SK-N-SH (cell line): Measurements from ENCODE around the gene ANGPTL8. TPM values are rescaled to one million over a fixed set of nuclear protein-coding genes. Genes with fewer than 3 reads are reported as not detected.

Source experiments
- CTCF ChIA-PET: fragments of 300-600, 350-600 bp; formaldehyde crosslinking; extraction: SDS; loops from one replicate; lab custom pipeline; 2021; lab: Yijun Ruan, JAX
- POLR2A ChIA-PET: fragments of 350-600 bp; sonication (Branson Sonifier 250); formaldehyde crosslinking; extraction: SDS; loops from one replicate; lab custom pipeline; 2020; ENCODE audit warnings: antibody characterized with exemption, inconsistent platforms; lab: Yijun Ruan, JAX
- DNase-seq: peaks from one replicate; pipeline ENCODE4 v3.0.0; 2012
- H2AFZ ChIP-seq: fragments of 200-600 bp; sonication (generic); 2 replicates; pipeline ENCODE4 v1.8.1; 2016; ENCODE audit warnings: antibody characterized with exemption, mild to moderate bottlenecking, low read depth
- H3F3A ChIP-seq: fragments of 200-600 bp; sonication (generic); replicated peaks from 2 replicates; pipeline ENCODE3; 2016; ENCODE audit warnings: antibody characterized with exemption, mild to moderate bottlenecking; ENCODE audit not compliant: insufficient read depth
- H3K27ac ChIP-seq, 2 experiments: fragments of 200-500 bp in 1 of 2; fragments of 200-600 bp in 1 of 2; sonication (Bioruptor generic) in 1 of 2; sonication (generic), shearing (Covaris generic) in 1 of 2; 2 replicates each; pipeline versions ENCODE4 v1.5.1 to v1.6.1; 2014 to 2016; ENCODE audit warnings: low read depth in 2 of 2, inconsistent platforms in 1 of 2, low read length in 1 of 2, mild to moderate bottlenecking in 1 of 2, mixed read lengths in 1 of 2
- H3K27me3 ChIP-seq: fragments of 200-600 bp; sonication (generic), shearing (Covaris generic); 2 replicates; pipeline ENCODE4 v1.6.1; 2016; ENCODE audit warnings: mixed run types; ENCODE audit not compliant: insufficient read depth
- H3K36me3 ChIP-seq, 2 experiments: fragments of 200-500 bp in 1 of 2; fragments of 200-600 bp in 1 of 2; sonication (Bioruptor generic) in 1 of 2; sonication (generic) in 1 of 2; replicated peaks in 1 of 2; 2 replicates each; pipeline versions ENCODE3 to v1.5.1; 2014 to 2016; ENCODE audit warnings: low read length in 1 of 2, mild to moderate bottlenecking in 1 of 2; ENCODE audit not compliant: insufficient read depth in 2 of 2, control insufficient read depth in 1 of 2
- H3K4me1 ChIP-seq, 2 experiments: fragments of 200-500 bp in 1 of 2; fragments of 200-600 bp in 1 of 2; sonication (Bioruptor generic) in 1 of 2; sonication (generic), shearing (Covaris generic) in 1 of 2; 2 replicates each; pipeline versions ENCODE4 v1.5.1 to v1.6.1; 2014 to 2016; ENCODE audit warnings: low read depth in 1 of 2, low read length in 1 of 2, mixed run types in 1 of 2; ENCODE audit not compliant: insufficient read depth in 2 of 2, control insufficient read depth in 1 of 2
- H3K4me2 ChIP-seq: fragments of 200-600 bp; sonication (generic), shearing (Covaris generic); 2 replicates; pipeline ENCODE4 v1.6.1; 2017; ENCODE audit warnings: mixed run types
- H3K4me3 ChIP-seq, 2 experiments: fragments of 200-500 bp in 1 of 2; fragments of 200-600 bp in 1 of 2; sonication (Bioruptor generic) in 1 of 2; sonication (generic), shearing (Covaris generic) in 1 of 2; 2 replicates each; pipeline versions ENCODE4 v1.5.1 to v1.8.1; 2014 to 2016; ENCODE audit warnings: low read depth in 2 of 2, inconsistent platforms in 1 of 2, low read length in 1 of 2, mild to moderate bottlenecking in 1 of 2, mixed read lengths in 1 of 2, moderate library complexity in 1 of 2
- H3K79me2 ChIP-seq: fragments of 200-600 bp; sonication (generic); 2 replicates; pipeline ENCODE4 v1.8.1; 2017; ENCODE audit warnings: mild to moderate bottlenecking; ENCODE audit not compliant: insufficient read depth
- H3K9ac ChIP-seq: fragments of 200-600 bp; sonication (generic); 2 replicates; pipeline ENCODE4 v1.6.1; 2017; ENCODE audit warnings: mixed run types
- H3K9me2 ChIP-seq: fragments of 200-600 bp; sonication (generic); 2 replicates; pipeline ENCODE4 v1.6.1; 2017; ENCODE audit warnings: mixed run types
- H3K9me3 ChIP-seq: fragments of 200-600 bp; sonication (generic); 2 replicates; pipeline ENCODE4 v1.6.1; 2017; ENCODE audit warnings: mixed run types, mild to moderate bottlenecking, moderate library complexity
- H4K20me1 ChIP-seq: fragments of 200-600 bp; sonication (generic); 2 replicates; pipeline ENCODE4 v1.6.1; 2017; ENCODE audit warnings: mild to moderate bottlenecking, mixed run types; ENCODE audit not compliant: insufficient read depth
- CTCF ChIP-seq: fragments of 200-600 bp; sonication (generic); IDR thresholded peaks from 2 replicates; pipeline ENCODE4 v1.6.1; 2017; ENCODE audit warnings: antibody characterized with exemption, mild to moderate bottlenecking, moderate library complexity
- EZH2phosphoT487 ChIP-seq: fragments of 200-600 bp; sonication (generic); IDR thresholded peaks from 2 replicates; pipeline ENCODE4 v1.6.1; 2017; ENCODE audit warnings: low read depth, mixed run types, mild to moderate bottlenecking, antibody characterized with exemption, moderate library complexity, borderline replicate concordance
- GABPA ChIP-seq: IDR thresholded peaks from 2 replicates; pipeline ENCODE4 v1.4.0; 2012; ENCODE audit warnings: low read depth, mild to moderate bottlenecking
- JUND ChIP-seq: IDR thresholded peaks from 2 replicates; pipeline ENCODE4 v1.4.0; 2012
- RAD21 ChIP-seq: IDR thresholded peaks from 2 replicates; pipeline ENCODE4 v1.6.1; 2012; ENCODE audit warnings: mild to moderate bottlenecking, low read length
- RCOR1 ChIP-seq: fragments of 150-350 bp; IDR thresholded peaks from 2 replicates; pipeline ENCODE4 v1.6.1; 2017; ENCODE audit warnings: antibody characterized with exemption, low read length
- REST ChIP-seq: IDR thresholded peaks from 2 replicates; pipeline ENCODE4 v1.6.1; 2012; ENCODE audit warnings: mild to moderate bottlenecking, low read depth, low read length, moderate library complexity
- TCF12 ChIP-seq: IDR thresholded peaks from 2 replicates; pipeline ENCODE4 v1.4.0; 2012
- ZBTB33 ChIP-seq: IDR thresholded peaks from 2 replicates; pipeline ENCODE4 v1.4.0; 2012; ENCODE audit warnings: low read depth, borderline replicate concordance
- WGBS: methylation state at CpG from one replicate; pipeline ENCODE4 v1.1.6; 2017; ENCODE audit warnings: low lambda C conversion rate; 5-methylcytosine and 5-hydroxymethylcytosine counted together
- polyA plus RNA-seq, 3 experiments: library from polyadenylated mRNA; depleted of rRNA; stranded (reverse); fragments of >200 nt; gene quantifications; 2 replicates each; pipeline ENCODE4 v1.2.3, GENCODE V29; 2012

The ANGPTL8 gene
- polyA plus RNA-seq, 1 of the 3 experiments (the other 2 are of a cell fraction) = 0.21 TPM

- TF ChIP-seq ZBTB33 (no peak), TCF12 (no peak), RCOR1 (no peak), REST (no peak), JUND (no peak), EZH2phosphoT487 (no peak), GABPA (no peak), RAD21 (no peak)
These were observed 12.7 kb upstream of the ANGPTL8 start (continued) for GRCh38 chr19:11226716-11227166.

GRCh38 chr19:11227195-11227886, 12.1 kb upstream of the ANGPTL8 start:
- Histone ChIP-seq H3K36me3 (peaks cover 2 to 4% of the 10 kb centered on the region in 2 experiments), H3K27me3 (no peaks in the 10 kb centered on the region), H3K9me2 (no peaks in the 10 kb centered on the region), H3K9ac (no peak overlapping the region), H4K20me1 (no peaks in the 10 kb centered on the region), H3K4me3 (no peak overlapping the region), H2AFZ (no peak overlapping the region), H3F3A (no peaks in the 10 kb centered on the region), H3K9me3 (no peaks in the 10 kb centered on the region), H3K4me1 (no peaks in the 10 kb centered on the region), H3K27ac (no peak overlapping the region), H3K4me2 (no peak overlapping the region), H3K79me2 (no peaks in the 10 kb centered on the region)
- ChIA-PET POLR2A (no interaction called here), CTCF (interaction anchor here (0.6 to 2.8 kb wide), 6 partner anchors 16 to 1533 kb away, joined by 3 to 12 read pairs (median 4); no protein-coding TSS in a partner anchor)
- TF ChIP-seq CTCF (peak; percentile 33; the same call in 1 of the 2 replicates), GABPA (no peak)
- WGBS = 92% methylated on average over 14 of the region's 14 CpGs
- peak; percentile 73 for DNase-seq
